ENCODE data around the gene BEX4. TPM values are rescaled to one million over a fixed set of nuclear protein-coding genes. Genes with fewer than 3 reads are reported as not detected.
A peak's percentile ranks its signal among the peaks of the same experiment; 100 is the strongest.
"Not testable (repeated sequence)": the region's sequence is repeated elsewhere in the genome, so short reads cannot be mapped to it uniquely, and the experiment has no call there.

The BEX4 gene, protein sequence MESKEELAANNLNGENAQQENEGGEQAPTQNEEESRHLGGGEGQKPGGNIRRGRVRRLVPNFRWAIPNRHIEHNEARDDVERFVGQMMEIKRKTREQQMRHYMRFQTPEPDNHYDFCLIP
- total RNA-seq: 15.5 and 20.2 TPM in 2 replicates

- peak; percentile 20 to 70 for DNase-seq (ENCODE audit: low read depth in 2 of 2)
These were observed at the start of gene BEX4 for GRCh38 chrX:103214870-103215424. Gene BEX4 (plus strand): TSS chrX:103215108. CDS start chrX:103216154, 1,046 bp downstream.

DNA sequence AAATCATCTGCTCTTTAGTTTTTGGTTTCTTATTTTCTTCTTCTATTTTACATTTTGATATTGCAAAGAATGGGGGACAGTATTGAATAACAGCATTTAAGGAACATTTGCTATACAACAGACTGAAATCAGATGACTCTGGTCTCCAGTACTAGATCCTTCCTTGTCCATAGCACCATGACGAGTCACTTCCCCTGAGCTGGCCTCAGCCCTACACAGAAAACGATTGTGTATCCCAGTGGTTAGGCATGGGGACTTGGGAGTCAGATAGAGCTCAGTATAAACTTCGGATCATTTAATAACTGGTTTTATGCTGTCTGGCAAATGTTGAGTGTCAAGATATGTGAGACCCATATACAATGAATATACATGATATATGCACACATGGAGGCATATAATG lies 44.7 kb upstream of the BEX4 start:
- no peak for DNase-seq (ENCODE audit: low read depth in 2 of 2)

DNA sequence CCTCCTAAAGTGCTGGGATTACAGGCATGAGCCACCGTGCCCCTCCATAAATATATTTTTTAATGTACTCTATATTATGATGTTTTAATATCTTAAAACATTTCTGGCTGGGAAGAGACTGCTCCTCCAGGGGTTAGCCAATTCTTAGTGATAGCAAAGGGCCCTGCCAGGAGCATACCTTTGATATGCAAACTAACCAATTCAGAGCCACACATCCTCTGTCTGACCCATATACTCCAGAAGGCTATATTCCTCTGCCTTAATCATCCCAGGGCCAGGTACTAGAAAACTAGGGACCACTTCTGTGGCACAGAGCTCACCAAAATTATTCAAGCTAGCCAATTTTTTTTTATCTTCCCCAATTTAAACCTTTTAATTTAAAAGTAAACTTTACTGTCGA lies 43.6 kb upstream of the BEX4 start:
- no peak for DNase-seq (ENCODE audit: low read depth in 2 of 2)

GRCh38 chrX:103175256-103175655 lies 39.7 kb upstream of the BEX4 start:
- DNase-seq (ENCODE audit: low read depth in 2 of 2): not testable (repeated sequence)

GRCh38 chrX:103175944-103176753 lies 38.8 kb upstream of the BEX4 start:
- peak; percentile 3 to 37 for DNase-seq (ENCODE audit: low read depth in 2 of 2)

DNA sequence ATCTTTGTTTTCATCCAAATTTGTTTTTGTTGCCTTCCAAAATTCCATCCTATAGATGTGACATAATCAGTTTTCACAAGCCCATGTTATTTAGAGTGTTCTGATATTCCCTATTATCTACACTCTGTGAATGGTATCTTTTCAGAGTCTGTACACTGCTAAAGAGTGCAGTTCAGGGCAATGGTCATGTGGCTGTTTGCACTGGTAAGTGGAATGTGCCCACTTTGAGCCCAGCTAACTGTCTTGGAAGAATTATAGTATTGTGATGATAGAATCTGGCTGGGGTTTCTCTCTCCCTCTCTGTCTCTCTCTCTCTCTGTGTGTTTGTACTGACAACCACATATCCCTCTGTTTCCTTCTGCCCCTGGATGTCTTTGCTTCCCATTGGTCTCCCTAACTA lies 37.4 kb upstream of the BEX4 start:
- no peak for DNase-seq (ENCODE audit: low read depth in 2 of 2)

- no peak for DNase-seq (ENCODE audit: low read depth in 2 of 2)
These were observed 31.0 kb upstream of the BEX4 start for GRCh38 chrX:103183912-103184311.

DNA sequence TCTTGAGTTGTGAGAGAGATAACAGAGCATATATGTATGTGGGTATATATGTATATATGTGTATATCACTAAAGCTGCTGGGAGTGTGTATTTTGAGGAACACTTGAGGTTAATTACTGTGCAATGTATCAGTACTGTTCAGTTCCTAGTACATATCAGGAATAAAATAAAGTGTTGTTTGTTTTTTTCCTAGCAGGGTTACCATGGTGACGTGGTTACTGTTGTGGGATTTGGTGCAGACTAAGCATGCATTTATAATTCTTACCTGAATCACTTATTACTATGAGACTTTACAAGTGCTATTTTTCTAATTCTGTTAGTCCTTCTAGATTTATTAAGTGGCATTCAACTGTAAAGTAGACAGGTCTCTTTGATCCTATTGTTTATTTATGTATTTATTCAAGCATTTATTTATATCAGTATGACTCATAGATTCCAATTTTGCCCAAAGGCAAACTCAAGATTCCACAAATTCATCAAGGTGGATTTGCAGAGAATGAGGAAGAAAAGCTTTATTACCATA lies 26.9 kb upstream of the BEX4 start:
- no peak for DNase-seq (ENCODE audit: low read depth in 2 of 2)

GRCh38 chrX:103197721-103198306 lies 17.1 kb upstream of the BEX4 start:
- DNase-seq (ENCODE audit: low read depth in 2 of 2): peak in 1 of 2 donors; percentile 3

- not testable (repeated sequence) for DNase-seq (ENCODE audit: low read depth in 2 of 2)
These were observed 16.2 kb upstream of the BEX4 start for GRCh38 chrX:103198668-103199067.

GRCh38 chrX:103201041-103201440 lies 13.9 kb upstream of the BEX4 start:
- DNase-seq (ENCODE audit: low read depth in 2 of 2): no peak

GRCh38 chrX:103210056-103210455 lies 4.9 kb upstream of the BEX4 start:
- DNase-seq (ENCODE audit: low read depth in 2 of 2): no peak

GRCh38 chrX:103211012-103211715 lies 3.7 kb upstream of the BEX4 start:
- DNase-seq (ENCODE audit: low read depth in 2 of 2): peak; percentile 27 to 54

GRCh38 chrX:103212749-103213457 lies 2.0 kb upstream of the BEX4 start:
- no peak for DNase-seq (ENCODE audit: low read depth in 2 of 2)

DNA sequence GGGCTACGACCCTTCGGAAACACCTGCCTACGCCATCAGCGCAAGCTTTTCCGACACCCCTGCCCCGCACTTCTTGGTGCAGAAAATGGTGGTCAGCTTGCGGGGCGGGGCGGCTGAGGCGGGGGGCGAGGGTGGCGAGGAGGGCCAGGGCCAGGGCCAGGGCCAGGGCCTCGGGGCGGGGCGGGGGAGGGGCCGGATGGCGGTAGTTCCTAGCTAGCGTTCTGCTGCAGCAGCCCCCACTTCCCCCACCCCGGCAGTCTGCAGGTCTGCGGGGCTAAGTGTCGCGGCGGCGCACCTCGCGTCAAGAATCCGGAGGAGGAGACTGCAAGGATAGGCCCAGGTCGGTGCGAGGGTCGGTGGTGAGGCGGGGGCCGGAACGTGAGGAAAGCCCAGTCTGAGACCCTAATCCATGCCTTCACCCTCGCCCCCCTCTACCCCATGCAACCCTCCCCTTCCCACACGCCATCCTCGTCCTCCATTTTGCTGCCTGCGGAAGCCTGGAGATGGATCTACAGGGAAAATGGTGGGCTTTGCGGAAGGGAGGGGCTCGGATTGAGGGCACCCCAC lies 600 bp downstream of the BEX4 start:
- DNase-seq (ENCODE audit: low read depth in 2 of 2): peak in 1 of 2 donors; percentile 19

DNA sequence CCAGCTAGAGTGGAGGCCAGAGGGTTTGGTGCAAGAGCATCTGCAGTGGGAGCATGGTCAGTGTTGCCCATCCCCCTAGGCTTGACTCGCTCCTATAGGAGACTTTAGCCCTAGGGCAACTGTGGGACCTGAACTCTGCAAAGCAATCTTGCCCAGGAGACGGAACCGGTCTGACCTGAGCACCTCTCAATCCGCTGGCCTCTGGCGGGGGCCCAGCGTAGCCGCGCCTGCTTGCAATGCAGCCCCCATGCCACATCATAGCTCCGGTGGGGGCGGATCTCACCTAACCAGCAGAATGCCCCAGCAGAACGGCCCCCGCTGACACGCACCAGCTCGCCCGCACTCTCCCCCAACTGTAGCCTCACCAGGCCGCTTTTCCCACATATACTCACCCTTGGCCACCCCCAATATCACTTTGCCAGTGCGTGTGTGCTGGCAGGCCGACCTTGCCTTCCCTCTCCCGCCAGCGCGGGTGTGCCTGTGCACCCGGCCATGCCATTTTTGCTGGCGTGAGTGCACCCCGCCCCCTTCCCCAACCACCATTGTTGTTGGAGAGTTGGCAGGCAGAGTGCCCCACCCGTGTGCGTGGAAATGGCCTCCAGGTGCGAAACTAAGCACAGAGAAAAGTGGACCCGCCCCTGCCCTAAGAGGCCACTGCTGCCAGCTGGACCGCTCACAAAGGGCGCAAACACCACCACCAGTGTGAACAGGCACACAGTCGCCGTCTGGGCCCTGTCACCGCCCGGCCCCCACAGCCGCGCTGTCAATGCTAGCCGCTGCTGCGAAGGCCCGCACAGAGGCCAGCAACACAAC lies 5.8 kb downstream of the BEX4 start:
- no peak for DNase-seq (ENCODE audit: low read depth in 2 of 2)

- DNase-seq (ENCODE audit: low read depth in 2 of 2): not testable (repeated sequence)
These were observed 11.0 kb downstream of the BEX4 start for GRCh38 chrX:103225918-103226317.

DNA sequence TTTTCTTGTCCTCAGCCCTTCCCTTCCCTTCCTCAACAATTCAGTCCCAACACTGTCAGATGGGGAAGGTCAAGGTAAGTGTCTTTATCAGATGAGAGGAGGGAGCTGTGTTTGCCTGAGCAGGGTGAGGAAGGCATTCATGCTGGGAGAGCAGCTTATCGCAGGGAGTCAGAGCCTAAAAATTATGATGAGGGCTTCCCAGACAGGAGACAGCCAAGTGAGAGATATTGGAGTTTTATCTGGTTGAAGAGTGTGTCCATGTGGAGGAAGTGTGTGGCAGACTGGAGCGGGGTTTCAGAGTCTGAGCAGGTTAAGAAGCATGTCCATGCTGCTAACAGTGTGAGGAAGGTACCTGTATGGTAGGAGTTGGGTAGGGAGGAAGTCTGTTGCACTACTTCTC lies 18.4 kb downstream of the BEX4 start:
- DNase-seq (ENCODE audit: low read depth in 2 of 2): no peak

DNA sequence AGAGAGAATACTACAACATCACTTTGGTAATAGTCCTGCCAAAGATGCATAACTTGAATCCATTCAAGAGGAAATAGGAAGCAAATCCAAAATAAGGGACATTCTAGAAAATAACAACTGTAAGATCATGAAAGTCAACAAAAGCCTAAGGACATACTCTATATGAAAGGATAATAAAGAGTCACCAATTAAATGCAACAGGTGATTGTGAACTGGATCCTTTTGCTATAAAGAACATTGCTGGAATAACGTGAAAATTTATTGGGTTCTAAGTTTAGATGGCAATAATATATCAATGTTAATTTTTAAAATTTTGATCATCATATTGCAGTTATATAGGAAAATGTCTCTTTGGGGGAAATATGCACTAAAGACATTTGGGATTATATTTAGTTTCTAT lies 20.0 kb downstream of the BEX4 start:
- no peak for DNase-seq (ENCODE audit: low read depth in 2 of 2)

GRCh38 chrX:103235608-103236007 lies 20.7 kb downstream of the BEX4 start:
- DNase-seq (ENCODE audit: low read depth in 2 of 2): not testable (repeated sequence)
